Vagina (tissue), 2 donors: ENCODE data around the gene STXBP3. TPM values are rescaled to one million over a fixed set of nuclear protein-coding genes. Genes with fewer than 3 reads are reported as not detected.

Experiments used
- DNase-seq, 2 donors: peaks; one replicate each; pipeline ENCODE4 v3.0.0-alpha.2; 2017; ENCODE audit errors: extremely low spot score in 2 of 2
- H3K27ac ChIP-seq: fragments of 200-600 bp; sonication (generic); one replicate; pipeline ENCODE4 v1.5.1; 2019
- H3K27me3 ChIP-seq: fragments of 200-600 bp; sonication (generic); one replicate; pipeline ENCODE4 v1.5.1; 2019
- H3K36me3 ChIP-seq, 2 donors: fragments of 200-600 bp; sonication (generic); one replicate each; pipeline ENCODE4 v1.5.1; 2017 to 2019
- H3K4me1 ChIP-seq: fragments of 200-600 bp; sonication (generic); one replicate; pipeline ENCODE4 v1.5.1; 2019
- H3K4me3 ChIP-seq, 2 donors: fragments of 200-600 bp; sonication (generic); 1 replicate in 1 of 2; 2 replicates in 1 of 2; pipeline ENCODE4 v1.5.1; 2016 to 2019
- H3K9me3 ChIP-seq: fragments of 200-600 bp; sonication (generic); one replicate; pipeline ENCODE4 v1.5.1; 2019
- CTCF ChIP-seq, 3 experiments: fragments of 450-650 bp in 2 of 3; fragments of 200-600 bp in 1 of 3; sonication (generic) in 1 of 3; IDR thresholded peaks; one replicate each; pipeline ENCODE4 v1.5.1; 2017 to 2019; ENCODE audit warnings: antibody characterized with exemption in 3 of 3, mild to moderate bottlenecking in 2 of 3, moderate library complexity in 2 of 3
- POLR2A ChIP-seq, 2 donors: fragments of 450-650 bp; IDR thresholded peaks; one replicate each; pipeline ENCODE4 v1.6.1; 2017; ENCODE audit warnings: antibody characterized with exemption in 2 of 2, mild to moderate bottlenecking in 2 of 2, moderate library complexity in 2 of 2
- POLR2AphosphoS5 ChIP-seq, 2 donors: sonication (generic); formaldehyde crosslinking; IDR thresholded peaks; one replicate each; pipeline ENCODE4 v1.9.0; 2017; ENCODE audit warnings: antibody characterized with exemption in 2 of 2, mild to moderate bottlenecking in 2 of 2, low read depth in 1 of 2; ENCODE audit not compliant: insufficient read depth in 1 of 2
- intact Hi-C: fragments of 100-400 bp; cut with DNase I; formaldehyde crosslinking; loops from one replicate; pipeline ENCODE4 v1.15.1; 2023
- total RNA-seq: library from RNA; depleted of rRNA; stranded (reverse); fragments of >200 nt; gene quantifications from one replicate; pipeline ENCODE4 v1.2.3, GENCODE V29; 2016

STXBP3 gene
- total RNA-seq, 1 donor from 2014 or later: 167 TPM

GRCh38 chr1:108715932-108716331, 30.5 kb upstream of the STXBP3 start:
- TF ChIP-seq POLR2A (IDR thresholded peaks at IDR 0.05) (no peak), CTCF (IDR thresholded peaks at IDR 0.05) (no peak), POLR2AphosphoS5 (IDR thresholded peaks at IDR 0.05; ENCODE audit: insufficient read depth in 1 of 2, low read depth in 1 of 2) (no peak)
- intact Hi-C loops: no loop called here
- no peaks in the 10 kb centered on the region for H3K36me3 ChIP-seq

GRCh38 chr1:108716437-108717230, 29.8 kb upstream of the STXBP3 start:
- DNase-seq: no peak
- intact Hi-C loops: no loop called here
- H3K4me1 ChIP-seq: no peaks in the 10 kb centered on the region
- H3K27ac ChIP-seq: no peak overlapping the region
- H3K27me3 ChIP-seq: no peaks in the 10 kb centered on the region
- no peak for TF ChIP-seq POLR2AphosphoS5 (IDR thresholded peaks at IDR 0.05; ENCODE audit: insufficient read depth in 1 of 2, low read depth in 1 of 2)
- no peak for TF ChIP-seq POLR2A (IDR thresholded peaks at IDR 0.05)
- H3K36me3 ChIP-seq: no peaks in the 10 kb centered on the region
- H3K4me3 ChIP-seq: no peak overlapping the region
- no peaks in the 10 kb centered on the region for H3K9me3 ChIP-seq

More at GRCh38 chr1:108715932-108716331, 30.5 kb upstream of the STXBP3 start:
- DNase-seq: no peak
- H3K4me1 ChIP-seq: no peaks in the 10 kb centered on the region
- no peak overlapping the region for H3K27ac ChIP-seq
- H3K27me3 ChIP-seq: no peaks in the 10 kb centered on the region
- no peaks in the 10 kb centered on the region for H3K9me3 ChIP-seq
- H3K4me3 ChIP-seq: no peak overlapping the region

- TF ChIP-seq CTCF (IDR thresholded peaks at IDR 0.05) (no peak), POLR2A (IDR thresholded peaks at IDR 0.05) (no peak), POLR2AphosphoS5 (IDR thresholded peaks at IDR 0.05; ENCODE audit: insufficient read depth in 1 of 2, low read depth in 1 of 2) (no peak)
- no peaks in the 10 kb centered on the region for H3K27me3 ChIP-seq
- no peak for DNase-seq
- no peak overlapping the region for H3K4me3 ChIP-seq
- H3K4me1 ChIP-seq: no peaks in the 10 kb centered on the region
- no peak overlapping the region for H3K27ac ChIP-seq
- no peaks in the 10 kb centered on the region for H3K36me3 ChIP-seq
- intact Hi-C loops: no loop called here
- H3K9me3 ChIP-seq: no peaks in the 10 kb centered on the region
These were observed 28.6 kb upstream of the STXBP3 start for GRCh38 chr1:108717774-108718316.

- no peaks in the 10 kb centered on the region for H3K9me3 ChIP-seq
- no peak overlapping the region for H3K27ac ChIP-seq
- no peak for TF ChIP-seq POLR2AphosphoS5 (IDR thresholded peaks at IDR 0.05; ENCODE audit: insufficient read depth in 1 of 2, low read depth in 1 of 2)
- no peak for TF ChIP-seq POLR2A (IDR thresholded peaks at IDR 0.05)
- TF ChIP-seq CTCF (IDR thresholded peaks at IDR 0.05): no peak
- H3K27me3 ChIP-seq: no peaks in the 10 kb centered on the region
- H3K4me3 ChIP-seq: no peak overlapping the region
- no peak for DNase-seq
- no peaks in the 10 kb centered on the region for H3K4me1 ChIP-seq
- intact Hi-C loops: no loop called here
- H3K36me3 ChIP-seq: no peaks in the 10 kb centered on the region
These were observed 27.4 kb upstream of the STXBP3 start for GRCh38 chr1:108718927-108719655.

- DNase-seq: no peak
- no peak overlapping the region for H3K27ac ChIP-seq
- no peaks in the 10 kb centered on the region for H3K4me1 ChIP-seq
- no peaks in the 10 kb centered on the region for H3K36me3 ChIP-seq
- intact Hi-C loops: no loop called here
- no peak overlapping the region for H3K4me3 ChIP-seq
- TF ChIP-seq CTCF (IDR thresholded peaks at IDR 0.05) (no peak), POLR2AphosphoS5 (IDR thresholded peaks at IDR 0.05; ENCODE audit: insufficient read depth in 1 of 2, low read depth in 1 of 2) (no peak), POLR2A (IDR thresholded peaks at IDR 0.05) (no peak)
- H3K27me3 ChIP-seq: no peaks in the 10 kb centered on the region
- no peaks in the 10 kb centered on the region for H3K9me3 ChIP-seq
These were observed 26.6 kb upstream of the STXBP3 start for GRCh38 chr1:108719656-108720435.
